RWPE2 (cell line): ENCODE data around the gene P2RX3.

Source experiments
- ATAC-seq: fragments of 200-7000 bp; cut with Tn5 transposase; 3 replicates; pipeline ENCODE4 v1.9.1; 2021; ENCODE audit warnings: low read depth
- DNase-seq: peaks from one replicate; pipeline ENCODE4 v3.0.0-alpha.2; 2020; ENCODE audit warnings: low spot score
- H3K27ac ChIP-seq: fragments of 450-650 bp; 2 replicates; pipeline ENCODE4 v1.5.1; 2017; ENCODE audit warnings: mild to moderate bottlenecking; ENCODE audit not compliant: poor library complexity, severe bottlenecking
- H3K27me3 ChIP-seq: fragments of 250-450 bp; sonication (Bioruptor Pico); 2 replicates; pipeline ENCODE4 v1.5.1; 2021; ENCODE audit warnings: mild to moderate bottlenecking, moderate library complexity; ENCODE audit not compliant: insufficient read depth, poor library complexity, severe bottlenecking
- H3K36me3 ChIP-seq: fragments of 250-450 bp; sonication (Bioruptor Pico); 2 replicates; pipeline ENCODE4 v1.5.1; 2020; ENCODE audit warnings: low read depth, mild to moderate bottlenecking, moderate library complexity
- H3K4me1 ChIP-seq: fragments of 250-450 bp; sonication (Bioruptor Pico); 2 replicates; pipeline ENCODE4 v1.5.1; 2021; ENCODE audit warnings: mild to moderate bottlenecking, moderate library complexity; ENCODE audit not compliant: insufficient read depth, poor library complexity, severe bottlenecking
- H3K4me3 ChIP-seq: fragments of 250-450 bp; sonication (Bioruptor Pico); 2 replicates; pipeline ENCODE4 v1.5.1; 2021; ENCODE audit warnings: mild to moderate bottlenecking, moderate library complexity; ENCODE audit not compliant: severe bottlenecking
- H3K9me3 ChIP-seq: fragments of 250-450 bp; sonication (Bioruptor Pico); 2 replicates; pipeline ENCODE4 v1.5.1; 2021; ENCODE audit warnings: mild to moderate bottlenecking, moderate library complexity; ENCODE audit not compliant: severe bottlenecking
- TF ChIP-seq, protein P1 (sequence below): fragments of 450-650 bp; IDR thresholded peaks from one replicate; pipeline ENCODE4 v1.5.1; 2017; ENCODE audit warnings: mild to moderate bottlenecking, moderate library complexity; ENCODE audit not compliant: poor library complexity, severe bottlenecking

The P2RX3 gene

DNA sequence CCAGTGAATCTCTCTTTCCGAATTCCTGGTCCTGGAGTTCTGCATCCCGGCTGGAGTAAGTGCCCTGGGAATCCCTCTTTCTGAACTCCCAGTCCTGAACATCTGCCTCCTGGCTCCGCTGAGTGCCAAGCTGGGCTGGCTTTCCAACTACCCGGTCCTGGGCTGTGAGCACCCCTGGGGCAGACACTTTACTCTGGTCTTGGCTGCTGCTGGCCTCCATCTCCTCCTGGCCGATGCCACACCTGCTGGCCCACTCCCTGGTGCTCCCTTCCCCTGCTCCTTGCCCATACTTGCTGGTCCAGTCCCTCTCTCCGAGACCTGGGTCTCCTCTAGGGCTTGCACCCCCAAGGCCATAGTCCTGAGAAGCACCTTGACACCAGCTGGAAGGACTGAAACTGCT is 28.1 kb upstream of the P2RX3 start:
- Histone ChIP-seq H3K27me3 (no peaks in the 10 kb centered on the region), H3K36me3 (peaks cover 77% of the 10 kb centered on the region), H3K4me1 (peaks cover 52% of the 10 kb centered on the region), H3K27ac (peak overlapping the region; percentile 87), H3K9me3 (no peaks in the 10 kb centered on the region), H3K4me3 (no peak overlapping the region)
- TF ChIP-seq, protein P1, sequence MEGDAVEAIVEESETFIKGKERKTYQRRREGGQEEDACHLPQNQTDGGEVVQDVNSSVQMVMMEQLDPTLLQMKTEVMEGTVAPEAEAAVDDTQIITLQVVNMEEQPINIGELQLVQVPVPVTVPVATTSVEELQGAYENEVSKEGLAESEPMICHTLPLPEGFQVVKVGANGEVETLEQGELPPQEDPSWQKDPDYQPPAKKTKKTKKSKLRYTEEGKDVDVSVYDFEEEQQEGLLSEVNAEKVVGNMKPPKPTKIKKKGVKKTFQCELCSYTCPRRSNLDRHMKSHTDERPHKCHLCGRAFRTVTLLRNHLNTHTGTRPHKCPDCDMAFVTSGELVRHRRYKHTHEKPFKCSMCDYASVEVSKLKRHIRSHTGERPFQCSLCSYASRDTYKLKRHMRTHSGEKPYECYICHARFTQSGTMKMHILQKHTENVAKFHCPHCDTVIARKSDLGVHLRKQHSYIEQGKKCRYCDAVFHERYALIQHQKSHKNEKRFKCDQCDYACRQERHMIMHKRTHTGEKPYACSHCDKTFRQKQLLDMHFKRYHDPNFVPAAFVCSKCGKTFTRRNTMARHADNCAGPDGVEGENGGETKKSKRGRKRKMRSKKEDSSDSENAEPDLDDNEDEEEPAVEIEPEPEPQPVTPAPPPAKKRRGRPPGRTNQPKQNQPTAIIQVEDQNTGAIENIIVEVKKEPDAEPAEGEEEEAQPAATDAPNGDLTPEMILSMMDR = no peak
- no peak for DNase-seq
- ATAC-seq = no peak

DNA sequence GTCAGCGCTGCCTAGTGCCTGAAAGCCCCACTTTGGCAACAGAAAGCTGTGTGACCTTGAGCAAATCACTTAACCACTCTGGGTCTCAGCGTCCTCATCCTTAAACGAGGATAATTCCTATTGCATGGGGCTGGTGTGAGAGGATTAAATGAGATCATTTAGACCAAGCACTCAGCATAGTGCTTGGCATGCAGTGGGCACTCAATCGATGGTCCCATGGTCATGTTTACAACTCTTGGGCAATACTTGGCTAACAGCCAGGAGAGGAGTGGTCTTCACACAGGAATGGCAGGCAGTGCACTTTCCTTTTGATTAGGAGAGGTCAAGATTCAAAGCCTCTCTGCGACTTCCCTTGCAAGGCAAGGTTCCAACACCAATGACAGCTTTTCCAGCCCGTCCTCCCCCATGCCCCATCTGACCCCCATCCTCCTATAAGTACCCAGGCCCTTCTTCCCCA is 27.5 kb upstream of the P2RX3 start:
- Histone ChIP-seq H3K27me3 (no peaks in the 10 kb centered on the region), H3K4me3 (peak overlapping the region; percentile 41), H3K36me3 (peaks cover 77% of the 10 kb centered on the region), H3K9me3 (no peaks in the 10 kb centered on the region), H3K27ac (peak overlapping the region; percentile 87), H3K4me1 (peaks cover 46% of the 10 kb centered on the region)
- TF ChIP-seq, protein P1 = no peak
- ATAC-seq = no peak
- DNase-seq = no peak

DNA sequence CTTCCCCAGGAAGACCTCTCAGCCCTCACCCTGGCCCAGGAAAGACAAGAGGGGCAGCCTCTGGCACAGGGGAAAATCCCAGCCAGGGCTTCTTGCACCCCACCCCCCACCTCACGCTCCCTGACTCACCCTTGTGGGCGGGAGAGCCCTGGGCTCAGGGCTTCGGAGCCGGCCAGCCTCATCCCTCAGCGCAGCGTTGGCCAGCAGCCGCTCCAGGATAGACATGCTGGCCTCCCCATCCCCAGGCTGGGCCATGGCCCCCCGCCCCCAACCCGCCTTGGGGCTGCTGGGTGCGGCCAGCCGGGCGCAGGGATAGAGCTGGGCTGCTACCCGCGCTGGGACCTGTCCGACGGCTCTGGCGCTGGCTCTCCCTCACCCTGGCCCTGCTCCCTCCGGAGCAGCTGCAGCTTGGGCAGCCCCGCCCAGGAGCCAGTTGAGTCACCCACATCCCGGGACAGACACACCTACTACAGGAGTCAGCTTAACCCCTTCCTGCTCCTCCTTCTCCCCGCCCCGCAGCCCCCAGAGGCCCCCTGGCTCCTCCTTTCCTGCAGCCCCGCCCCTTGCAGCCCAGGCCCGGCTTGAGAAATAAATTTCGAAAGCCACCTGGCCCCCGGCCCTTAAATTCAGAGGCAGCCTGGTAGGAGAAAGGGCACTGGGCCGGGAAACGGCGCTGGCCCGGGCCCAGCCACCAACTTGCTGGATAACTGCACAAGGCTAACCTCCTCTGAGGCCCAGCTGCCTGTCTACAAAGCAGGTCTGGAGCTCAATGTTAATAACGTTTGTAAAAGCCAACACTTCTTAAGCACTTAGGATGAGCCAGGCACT is 26.8 kb upstream of the P2RX3 start:
- peaks cover 39% of the 10 kb centered on the region for H3K4me1 ChIP-seq
- DNase-seq (peak; percentile 97), ATAC-seq (peak; percentile 90)
- H3K9me3 ChIP-seq = no peaks in the 10 kb centered on the region
- H3K27me3 ChIP-seq = no peaks in the 10 kb centered on the region
- TF ChIP-seq, protein P1 = no peak
- peaks cover 77% of the 10 kb centered on the region for H3K36me3 ChIP-seq
- H3K4me3 ChIP-seq = peak overlapping the region; percentile 41
- H3K27ac ChIP-seq = peak overlapping the region; percentile 87

GRCh38 chr11:57312511-57313021 is 25.6 kb upstream of the P2RX3 start:
- no peaks in the 10 kb centered on the region for H3K27me3 ChIP-seq

More at GRCh38 chr11:57312511-57313021, 25.6 kb upstream of the P2RX3 start:
- peaks cover 81% of the 10 kb centered on the region for H3K36me3 ChIP-seq
- ATAC-seq (no peak), DNase-seq (no peak)
- H3K4me1 ChIP-seq = peaks cover 30% of the 10 kb centered on the region
- H3K27ac ChIP-seq = peak overlapping the region; percentile 87
- no peak overlapping the region for H3K4me3 ChIP-seq
- no peaks in the 10 kb centered on the region for H3K9me3 ChIP-seq
- TF ChIP-seq, protein P1 = no peak
